ENCODE measurements around the gene GIMAP5. TPM values are rescaled to one million over a fixed set of nuclear protein-coding genes. Genes with fewer than 3 reads are reported as not detected.

The GIMAP5 gene
- polyA plus RNA-seq, 1 donor from 2014 or later = not detected

Other genes starting within 250 kb of the GIMAP5 start
- not detected in 2 replicates for gene GIMAP7, start 222.5 kb upstream of the GIMAP5 start, polyA plus RNA-seq
- gene GIMAP4, start 170.0 kb upstream of the GIMAP5 start, polyA plus RNA-seq = not detected in 2 replicates
- not detected in 2 replicates for gene GIMAP6, start 105.0 kb upstream of the GIMAP5 start, polyA plus RNA-seq
- gene GIMAP2, start 51.7 kb upstream of the GIMAP5 start, polyA plus RNA-seq = not detected in 2 replicates
- not detected in 2 replicates for gene GIMAP1, start 20.8 kb upstream of the GIMAP5 start, polyA plus RNA-seq
- 1.9 and 3.0 TPM in 2 replicates for gene TMEM176B, start 62.9 kb downstream of the GIMAP5 start, polyA plus RNA-seq
- gene TMEM176A, start 63.4 kb downstream of the GIMAP5 start, polyA plus RNA-seq = not detected in 2 replicates
- gene AOC1, start 115.1 kb downstream of the GIMAP5 start, polyA plus RNA-seq = not detected in 2 replicates
- 24.4 and 35.5 TPM in 2 replicates for gene KCNH2, start 240.9 kb downstream of the GIMAP5 start, polyA plus RNA-seq